Ascending aorta (tissue), 2 donors: Measurements from ENCODE around the gene ZSWIM7. TPM values are rescaled to one million over a fixed set of nuclear protein-coding genes. Genes with fewer than 3 reads are reported as not detected.

Source experiments
- DNase-seq, 2 donors: peaks; one replicate each; pipeline ENCODE4 v3.0.0-alpha.2; 2019; ENCODE audit warnings: low spot score in 2 of 2
- H3K27ac ChIP-seq, 2 donors: fragments of 200-600 bp; sonication (generic); one replicate each; pipeline ENCODE4 v1.5.1; 2016 to 2017; ENCODE audit warnings: mild to moderate bottlenecking in 1 of 2
- H3K27me3 ChIP-seq: fragments of 200-600 bp; sonication (generic); one replicate; pipeline ENCODE4 v1.5.1; 2017
- H3K36me3 ChIP-seq, 2 donors: fragments of 200-600 bp; sonication (generic); one replicate each; pipeline ENCODE4 v1.5.1; 2016
- H3K4me1 ChIP-seq, 2 donors: fragments of 200-600 bp; sonication (generic); one replicate each; pipeline ENCODE4 v1.5.1; 2016 to 2017; ENCODE audit warnings: mild to moderate bottlenecking in 1 of 2
- H3K4me3 ChIP-seq, 2 donors: fragments of 200-600 bp; sonication (generic); one replicate each; pipeline ENCODE4 v1.5.1; 2016 to 2017; ENCODE audit warnings: mild to moderate bottlenecking in 1 of 2
- H3K9me3 ChIP-seq, 2 donors: fragments of 200-600 bp; sonication (generic); one replicate each; pipeline ENCODE4 v1.5.1; 2016
- CTCF ChIP-seq, 3 experiments: fragments of 200-600 bp in 2 of 3; fragments of 450-650 bp in 1 of 3; sonication (generic) in 2 of 3; IDR thresholded peaks; one replicate each; pipeline ENCODE4 v1.5.1; 2016 to 2019; ENCODE audit warnings: antibody characterized with exemption in 3 of 3, mild to moderate bottlenecking in 1 of 3, moderate library complexity in 1 of 3
- intact Hi-C: fragments of 100-400 bp; cut with DNase I; formaldehyde crosslinking; loops from one replicate; pipeline ENCODE4 v1.15.1; 2023
- total RNA-seq: library from RNA; depleted of rRNA; stranded (reverse); fragments of >200 nt; gene quantifications from one replicate; pipeline ENCODE4 v1.1.0, GENCODE V29; 2016

ZSWIM7 gene
- total RNA-seq, 1 donor from 2014 or later = 0.75 TPM

- no peaks in the 10 kb centered on the region for H3K27me3 ChIP-seq
- peaks cover 19% of the 10 kb centered on the region in 2 donors for H3K36me3 ChIP-seq
- intact Hi-C loops = no loop called here
- no peak for DNase-seq
- H3K4me1 ChIP-seq = no peaks in the 10 kb centered on the region
- H3K9me3 ChIP-seq = no peaks in the 10 kb centered on the region
- no peak overlapping the region for H3K4me3 ChIP-seq
- no peak overlapping the region for H3K27ac ChIP-seq
- no peak for TF ChIP-seq CTCF (IDR thresholded peaks at IDR 0.05)
These were observed 25.7 kb downstream of the ZSWIM7 start for GRCh38 chr17:15973834-15974233.

- Histone ChIP-seq H3K4me3 (no peak overlapping the region), H3K27ac (no peak overlapping the region), H3K27me3 (no peaks in the 10 kb centered on the region), H3K36me3 (peaks cover 18 to 19% of the 10 kb centered on the region in 2 donors), H3K4me1 (no peaks in the 10 kb centered on the region), H3K9me3 (no peaks in the 10 kb centered on the region)
- no peak for TF ChIP-seq CTCF (IDR thresholded peaks at IDR 0.05)
- intact Hi-C loops = no loop called here
- no peak for DNase-seq
These were observed 26.5 kb downstream of the ZSWIM7 start for GRCh38 chr17:15973016-15973415.

GRCh38 chr17:15972497-15972951, 27.0 kb downstream of the ZSWIM7 start:
- no peak overlapping the region for H3K27ac ChIP-seq
- H3K36me3 ChIP-seq = peaks cover 13 to 14% of the 10 kb centered on the region in 2 donors
- no peaks in the 10 kb centered on the region for H3K9me3 ChIP-seq
- no peak for TF ChIP-seq CTCF (IDR thresholded peaks at IDR 0.05)
- no peak for DNase-seq
- H3K4me1 ChIP-seq = no peaks in the 10 kb centered on the region
- H3K27me3 ChIP-seq = no peaks in the 10 kb centered on the region
- intact Hi-C loops = no loop called here
- H3K4me3 ChIP-seq = no peak overlapping the region

GRCh38 chr17:15971882-15972281, 27.6 kb downstream of the ZSWIM7 start:
- peaks cover 7 to 10% of the 10 kb centered on the region in 2 donors for H3K36me3 ChIP-seq
- no peak overlapping the region for H3K4me3 ChIP-seq
- no peaks in the 10 kb centered on the region for H3K9me3 ChIP-seq
- intact Hi-C loops = no loop called here
- no peaks in the 10 kb centered on the region for H3K4me1 ChIP-seq
- no peak for TF ChIP-seq CTCF (IDR thresholded peaks at IDR 0.05)
- no peaks in the 10 kb centered on the region for H3K27me3 ChIP-seq
- H3K27ac ChIP-seq = no peak overlapping the region
- DNase-seq = no peak

GRCh38 chr17:15971098-15971678, 28.3 kb downstream of the ZSWIM7 start:
- Histone ChIP-seq H3K4me1 (no peaks in the 10 kb centered on the region), H3K9me3 (no peaks in the 10 kb centered on the region), H3K4me3 (no peak overlapping the region), H3K36me3 (peaks cover 0 to 10% of the 10 kb centered on the region in 2 donors), H3K27me3 (no peaks in the 10 kb centered on the region), H3K27ac (no peak overlapping the region)
- TF ChIP-seq CTCF (IDR thresholded peaks at IDR 0.05) = no peak
- no peak for DNase-seq
- intact Hi-C loops = no loop called here

- Histone ChIP-seq H3K4me1 (no peaks in the 10 kb centered on the region), H3K27me3 (no peaks in the 10 kb centered on the region), H3K36me3 (peaks cover 0 to 8% of the 10 kb centered on the region in 2 donors), H3K4me3 (no peak overlapping the region), H3K9me3 (no peaks in the 10 kb centered on the region), H3K27ac (no peak overlapping the region)
- TF ChIP-seq CTCF (IDR thresholded peaks at IDR 0.05) = no peak
- intact Hi-C loops = no loop called here
- no peak for DNase-seq
These were observed 29.0 kb downstream of the ZSWIM7 start for GRCh38 chr17:15970500-15970899.
